ENCODE measurements around the gene RABEPK. TPM values are rescaled to one million over a fixed set of nuclear protein-coding genes. Genes with fewer than 3 reads are reported as not detected.
A peak's percentile ranks its signal among the peaks of the same experiment; 100 is the strongest.
"Not testable (repeated sequence)": the region's sequence is repeated elsewhere in the genome, so short reads cannot be mapped to it uniquely, and the experiment has no call there.

Gene RABEPK
- total and polyA plus RNA-seq, 2 experiments from 2014 or later, result 20.4 to 30.1 TPM

DNA sequence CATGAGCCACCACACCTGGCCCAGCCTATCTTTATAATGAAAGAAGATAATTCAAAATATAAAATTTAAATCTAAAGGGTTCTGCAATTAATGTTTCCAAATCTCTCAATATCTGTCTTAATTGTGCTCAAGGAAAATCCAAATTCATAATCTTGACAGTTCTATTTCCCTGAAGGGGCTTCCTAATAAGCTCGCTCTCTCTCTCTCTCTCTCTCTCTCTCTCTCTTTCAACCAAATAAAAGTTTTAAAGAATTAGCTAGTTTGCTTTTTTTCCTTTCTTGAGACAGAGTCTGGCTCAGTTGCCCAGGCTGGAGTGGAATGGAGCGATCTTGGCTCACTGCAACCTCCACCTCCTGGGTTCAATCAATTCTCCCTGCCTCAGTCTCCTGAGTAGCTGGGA is 43.8 kb upstream of the RABEPK start:
- H4K20me1 ChIP-seq (ENCODE audit: insufficient read depth, poor library complexity, severe bottlenecking), result peaks cover 19% of the 10 kb centered on the region
- no peaks in the 10 kb centered on the region for H3K9me3 ChIP-seq (ENCODE audit: low read depth)
- no peak overlapping the region for H2AFZ ChIP-seq
- peaks cover 19% of the 10 kb centered on the region for H3K79me2 ChIP-seq
- H3K4me1 ChIP-seq (ENCODE audit: insufficient read depth), result peaks cover 8% of the 10 kb centered on the region
- H3K9me2 ChIP-seq (replicated peaks; ENCODE audit: insufficient read depth), result no peaks in the 10 kb centered on the region
- TF ChIP-seq EZH2 (IDR thresholded peaks at IDR 0.05; ENCODE audit: borderline replicate concordance) (no peak), EZH2phosphoT487 (IDR thresholded peaks at IDR 0.05; ENCODE audit: low read depth, severe bottlenecking, unreplicated experiment) (no peak)
- TF ChIP-seq, protein P1, sequence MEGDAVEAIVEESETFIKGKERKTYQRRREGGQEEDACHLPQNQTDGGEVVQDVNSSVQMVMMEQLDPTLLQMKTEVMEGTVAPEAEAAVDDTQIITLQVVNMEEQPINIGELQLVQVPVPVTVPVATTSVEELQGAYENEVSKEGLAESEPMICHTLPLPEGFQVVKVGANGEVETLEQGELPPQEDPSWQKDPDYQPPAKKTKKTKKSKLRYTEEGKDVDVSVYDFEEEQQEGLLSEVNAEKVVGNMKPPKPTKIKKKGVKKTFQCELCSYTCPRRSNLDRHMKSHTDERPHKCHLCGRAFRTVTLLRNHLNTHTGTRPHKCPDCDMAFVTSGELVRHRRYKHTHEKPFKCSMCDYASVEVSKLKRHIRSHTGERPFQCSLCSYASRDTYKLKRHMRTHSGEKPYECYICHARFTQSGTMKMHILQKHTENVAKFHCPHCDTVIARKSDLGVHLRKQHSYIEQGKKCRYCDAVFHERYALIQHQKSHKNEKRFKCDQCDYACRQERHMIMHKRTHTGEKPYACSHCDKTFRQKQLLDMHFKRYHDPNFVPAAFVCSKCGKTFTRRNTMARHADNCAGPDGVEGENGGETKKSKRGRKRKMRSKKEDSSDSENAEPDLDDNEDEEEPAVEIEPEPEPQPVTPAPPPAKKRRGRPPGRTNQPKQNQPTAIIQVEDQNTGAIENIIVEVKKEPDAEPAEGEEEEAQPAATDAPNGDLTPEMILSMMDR (IDR thresholded peaks at IDR 0.05; ENCODE audit: poor library complexity), result no peak
- no peak overlapping the region for H3K27ac ChIP-seq
- no peaks in the 10 kb centered on the region for H3K27me3 ChIP-seq
- H3K4me3 ChIP-seq, result no peak overlapping the region
- DNase-seq (ENCODE audit: low spot score), result no peak
- H3K4me2 ChIP-seq, result no peak overlapping the region
- H3K36me3 ChIP-seq (replicated peaks; ENCODE audit: insufficient read depth, low read depth), result no peaks in the 10 kb centered on the region
- 97% methylated on average over 2 of the region's 2 CpGs for WGBS (ENCODE audit: low lambda C conversion rate, missing lambda C conversion rate)

GRCh38 chr9:125160750-125161149 is 39.6 kb upstream of the RABEPK start:
- no peak overlapping the region for H2AFZ ChIP-seq
- TF ChIP-seq EZH2phosphoT487 (IDR thresholded peaks at IDR 0.05; ENCODE audit: low read depth, severe bottlenecking, unreplicated experiment), result peak; percentile 73
- TF ChIP-seq, protein P1 (IDR thresholded peaks at IDR 0.05; ENCODE audit: poor library complexity), result no peak
- H3K27me3 ChIP-seq, result no peaks in the 10 kb centered on the region
- no peak for DNase-seq (ENCODE audit: low spot score)
- peaks cover 24% of the 10 kb centered on the region for H4K20me1 ChIP-seq (ENCODE audit: insufficient read depth, poor library complexity, severe bottlenecking)
- H3K4me3 ChIP-seq, result no peak overlapping the region
- no peaks in the 10 kb centered on the region for H3K36me3 ChIP-seq (replicated peaks; ENCODE audit: insufficient read depth, low read depth)
- no peak overlapping the region for H3K4me2 ChIP-seq
- no peaks in the 10 kb centered on the region for H3K9me2 ChIP-seq (replicated peaks; ENCODE audit: insufficient read depth)
- no peaks in the 10 kb centered on the region for H3K9me3 ChIP-seq (ENCODE audit: low read depth)
- H3K79me2 ChIP-seq, result peaks cover 29% of the 10 kb centered on the region
- H3K27ac ChIP-seq, result no peak overlapping the region
- H3K4me1 ChIP-seq (ENCODE audit: insufficient read depth), result peaks cover 9% of the 10 kb centered on the region

- H3K4me2 ChIP-seq, result no peak overlapping the region
- no peaks in the 10 kb centered on the region for H3K9me3 ChIP-seq (ENCODE audit: low read depth)
- H2AFZ ChIP-seq, result no peak overlapping the region
- TF ChIP-seq EZH2phosphoT487 (IDR thresholded peaks at IDR 0.05; ENCODE audit: low read depth, severe bottlenecking, unreplicated experiment) (no peak), EZH2 (IDR thresholded peaks at IDR 0.05; ENCODE audit: borderline replicate concordance) (no peak)
- TF ChIP-seq, protein P1 (IDR thresholded peaks at IDR 0.05; ENCODE audit: poor library complexity), result no peak
- H3K9me2 ChIP-seq (replicated peaks; ENCODE audit: insufficient read depth), result no peaks in the 10 kb centered on the region
- no peaks in the 10 kb centered on the region for H3K36me3 ChIP-seq (replicated peaks; ENCODE audit: insufficient read depth, low read depth)
- DNase-seq (ENCODE audit: low spot score), result no peak
- peaks cover 34% of the 10 kb centered on the region for H3K79me2 ChIP-seq
- no peak overlapping the region for H3K27ac ChIP-seq
- WGBS (ENCODE audit: low lambda C conversion rate, missing lambda C conversion rate), result 85% methylated on average over 3 of the region's 3 CpGs
- no peaks in the 10 kb centered on the region for H3K27me3 ChIP-seq
- no peak overlapping the region for H3K4me3 ChIP-seq
- peaks cover 9% of the 10 kb centered on the region for H3K4me1 ChIP-seq (ENCODE audit: insufficient read depth)
- H4K20me1 ChIP-seq (ENCODE audit: insufficient read depth, poor library complexity, severe bottlenecking), result peaks cover 29% of the 10 kb centered on the region
These were observed 38.9 kb upstream of the RABEPK start for GRCh38 chr9:125161284-125161918.

DNA sequence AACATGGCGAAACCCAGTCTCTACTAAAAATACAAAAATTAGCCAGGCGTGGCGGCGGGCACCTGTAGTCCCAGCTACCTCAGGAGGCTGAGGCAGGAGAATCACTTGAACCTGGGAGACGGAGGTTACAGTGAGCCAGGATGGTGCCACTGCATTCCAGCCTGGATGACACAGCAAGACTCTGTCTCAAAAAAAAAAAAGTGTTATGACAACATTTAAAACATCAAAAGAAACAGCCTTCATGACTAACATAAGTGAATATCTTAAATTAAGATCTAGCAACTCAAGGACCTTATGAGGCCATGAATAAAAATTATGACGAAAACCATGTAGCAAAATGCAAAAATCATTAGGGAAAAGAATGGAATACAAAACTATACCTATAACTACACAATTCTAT is 37.5 kb upstream of the RABEPK start:
- WGBS (ENCODE audit: low lambda C conversion rate, missing lambda C conversion rate), result 98% methylated on average over 6 of the region's 6 CpGs
- H3K27ac ChIP-seq, result not testable (repeated sequence)

More for the DNA sequence above, 37.5 kb upstream of the RABEPK start:
- H3K27me3 ChIP-seq; H2AFZ ChIP-seq; H3K36me3 ChIP-seq (replicated peaks; ENCODE audit: insufficient read depth, low read depth); H3K9me2 ChIP-seq (replicated peaks; ENCODE audit: insufficient read depth); DNase-seq (ENCODE audit: low spot score); H3K4me1 ChIP-seq (ENCODE audit: insufficient read depth); H3K4me2 ChIP-seq; H3K4me3 ChIP-seq; H3K9me3 ChIP-seq (ENCODE audit: low read depth): not testable (repeated sequence)
- H3K79me2 ChIP-seq, result peaks cover 39% of the 10 kb centered on the region
- H4K20me1 ChIP-seq (ENCODE audit: insufficient read depth, poor library complexity, severe bottlenecking), result peaks cover 29% of the 10 kb centered on the region

Data from hepatocyte (in vitro differentiated cells).